HCT116 (cell line): ENCODE measurements around the gene SYNJ2. TPM values are rescaled to one million over a fixed set of nuclear protein-coding genes. Genes with fewer than 3 reads are reported as not detected.

Experiments used
- ATAC-seq: fragments of 200-7000 bp; cut with Tn5 transposase; 2 replicates; pipeline ENCODE4 v1.9.1; 2020; ENCODE audit warnings: mild to moderate bottlenecking, moderate library complexity
- BruUV-seq: library from RNA; stranded (reverse); fragments of 400-500 nt; replicated peaks from 2 replicates; lab custom pipeline; 2021; lab: Mats Ljungman, UMichigan
- CTCF ChIA-PET: fragments of 300-600 bp; sonication (Branson Sonifier 250); formaldehyde crosslinking; loops from one replicate; lab custom pipeline; 2021; ENCODE audit warnings: antibody characterized with exemption; lab: Charles Lee
- POLR2A ChIA-PET: fragments of 300-600, 350-600 bp; sonication (Branson Sonifier 250); formaldehyde crosslinking; loops from one replicate; lab custom pipeline; 2021; ENCODE audit warnings: antibody characterized with exemption; lab: Charles Lee
- RAD21 ChIA-PET, 2 experiments: fragments of 300-600 bp; sonication (Branson Sonifier 250); formaldehyde crosslinking; loops; one replicate each; lab custom pipeline; 2023; ENCODE audit warnings: low total read pairs in 2 of 2; ENCODE audit not compliant: uncharacterized antibody in 2 of 2, unreplicated experiment in 2 of 2, low non-redundant PET in 1 of 2; lab: Charles Lee
- DNase-seq: peaks from one replicate; pipeline ENCODE4 v3.0.0-alpha.2; 2010; ENCODE audit warnings: low read depth, low spot score
- H2AFZ ChIP-seq: fragments of 200-600 bp; shearing (Covaris generic), sonication (generic); 2 replicates; pipeline ENCODE4 v1.6.1; 2017; ENCODE audit warnings: low read depth, mixed run types, mixed read lengths, antibody characterized with exemption, low read length; ENCODE audit not compliant: poor library complexity, severe bottlenecking
- H3K27ac ChIP-seq: 2 replicates; pipeline ENCODE4 v1.5.1; 2012; ENCODE audit warnings: low read depth, low read length
- H3K27me3 ChIP-seq: fragments of 200-600 bp; sonication (generic); 2 replicates; pipeline ENCODE4 v1.6.1; 2016; ENCODE audit warnings: mixed run types, low read length, mixed read lengths; ENCODE audit not compliant: insufficient read depth
- H3K36me3 ChIP-seq, 2 experiments: fragments of 200-500 bp in 1 of 2; fragments of 200-600 bp in 1 of 2; sonication (Bioruptor generic) in 1 of 2; sonication (generic) in 1 of 2; 2 replicates each; pipeline versions ENCODE4 v1.5.1 to v1.6.1; 2014 to 2016; ENCODE audit warnings: low read length in 2 of 2, inconsistent platforms in 1 of 2, mixed read lengths in 1 of 2, mixed run types in 1 of 2; ENCODE audit not compliant: insufficient read depth in 2 of 2, control insufficient read depth in 1 of 2
- H3K4me1 ChIP-seq, 2 experiments: fragments of 200-600 bp in 1 of 2; sonication (generic) in 1 of 2; 2 replicates each; pipeline versions ENCODE4 v1.5.1 to v1.6.1; 2012 to 2017; ENCODE audit warnings: low read length in 2 of 2, inconsistent platforms in 1 of 2, mild to moderate bottlenecking in 1 of 2, mixed read lengths in 1 of 2, mixed run types in 1 of 2, moderate library complexity in 1 of 2; ENCODE audit not compliant: insufficient read depth in 2 of 2, control insufficient read depth in 1 of 2
- H3K4me2 ChIP-seq: fragments of 200-600 bp; sonication (generic); 2 replicates; pipeline ENCODE4 v1.6.1; 2017; ENCODE audit warnings: mixed run types, low read length, mixed read lengths
- H3K4me3 ChIP-seq, 2 experiments: fragments of 200-600 bp in 1 of 2; sonication (generic) in 1 of 2; replicated peaks in 1 of 2; 2 replicates each; pipeline ENCODE4 v1.5.1; 2011 to 2016; ENCODE audit warnings: low read length in 2 of 2, control low read depth in 1 of 2, low read depth in 1 of 2, mild to moderate bottlenecking in 1 of 2, mixed read lengths in 1 of 2, mixed run types in 1 of 2
- H3K79me2 ChIP-seq: fragments of 200-600 bp; sonication (generic); 2 replicates; pipeline ENCODE4 v1.6.1; 2017; ENCODE audit warnings: mild to moderate bottlenecking, mixed run types, low read length, moderate library complexity, mixed read lengths; ENCODE audit not compliant: insufficient read depth
- H3K9ac ChIP-seq: fragments of 200-600 bp; sonication (generic); 2 replicates; pipeline ENCODE4 v1.6.1; 2016; ENCODE audit warnings: low read length, mixed read lengths
- H3K9me2 ChIP-seq: fragments of 200-600 bp; sonication (generic), shearing (Covaris generic); 2 replicates; pipeline ENCODE4 v1.6.1; 2017; ENCODE audit warnings: mixed run types, mild to moderate bottlenecking, moderate library complexity; ENCODE audit not compliant: insufficient read depth
- H3K9me3 ChIP-seq, 2 experiments: fragments of 200-500 bp in 1 of 2; fragments of 200-600 bp in 1 of 2; sonication (Bioruptor generic) in 1 of 2; sonication (generic) in 1 of 2; 2 replicates each; pipeline ENCODE4 v1.6.1; 2014 to 2017; ENCODE audit warnings: low read length in 2 of 2, mixed read lengths in 2 of 2, inconsistent platforms in 1 of 2, low read depth in 1 of 2, mild to moderate bottlenecking in 1 of 2, mixed run types in 1 of 2, moderate library complexity in 1 of 2; ENCODE audit not compliant: control insufficient read depth in 1 of 2, insufficient read depth in 1 of 2
- H4K20me1 ChIP-seq: fragments of 200-600 bp; sonication (generic), shearing (Covaris generic); 2 replicates; pipeline ENCODE4 v1.6.1; 2017; ENCODE audit warnings: mixed run types, mild to moderate bottlenecking, moderate library complexity; ENCODE audit not compliant: insufficient read depth
- CEBPB ChIP-seq: IDR thresholded peaks from 2 replicates; pipeline ENCODE4 v1.6.1; 2012; ENCODE audit warnings: low read depth
- CTCF ChIP-seq, 3 experiments: fragments of 200-600 bp in 1 of 3; sonication (generic) in 1 of 3; IDR thresholded peaks in 2 of 3; conservative IDR thresholded peaks in 1 of 3; 2 replicates each; pipeline ENCODE4 v1.5.1; 2012 to 2017; ENCODE audit warnings: low read depth in 2 of 3, low read length in 2 of 3, antibody characterized with exemption in 1 of 3, borderline replicate concordance in 1 of 3, control low read depth in 1 of 3, mild to moderate bottlenecking in 1 of 3, mixed read lengths in 1 of 3, mixed run types in 1 of 3, moderate library complexity in 1 of 3; ENCODE audit not compliant: insufficient read depth in 1 of 3
- ELF1 ChIP-seq: IDR thresholded peaks from 2 replicates; pipeline ENCODE4 v1.6.1; 2012; ENCODE audit warnings: low read depth, borderline replicate concordance
- EZH2 ChIP-seq: fragments of 200-600 bp; sonication (generic); IDR thresholded peaks from 2 replicates; pipeline ENCODE4 v1.6.1; 2017; ENCODE audit warnings: antibody characterized with exemption, mixed run types
- POLR2A ChIP-seq: IDR thresholded peaks from 2 replicates; pipeline ENCODE4 v1.7.0; 2011; ENCODE audit warnings: borderline replicate concordance; ENCODE audit not compliant: insufficient read depth, insufficient read length; ENCODE audit errors: extremely low read depth
- POLR2AphosphoS5 ChIP-seq: IDR thresholded peaks from 2 replicates; pipeline ENCODE4 v1.6.1; 2011; ENCODE audit warnings: mild to moderate bottlenecking, low read depth, low read length, moderate library complexity
- RAD21 ChIP-seq: IDR thresholded peaks from 2 replicates; pipeline ENCODE4 v1.6.1; 2012; ENCODE audit warnings: low read depth, mild to moderate bottlenecking
- SIN3A ChIP-seq: IDR thresholded peaks from 2 replicates; pipeline ENCODE4 v1.6.1; 2012; ENCODE audit warnings: low read depth
- SRF ChIP-seq: IDR thresholded peaks from 2 replicates; pipeline ENCODE4 v1.6.1; 2012; ENCODE audit warnings: low read depth
- ZNF274 ChIP-seq: fragments of 200-500 bp; sonication (Bioruptor generic); IDR thresholded peaks from 2 replicates; pipeline ENCODE4 v1.6.1; 2014; ENCODE audit warnings: mild to moderate bottlenecking, low read depth, low read length, inconsistent platforms
- intact Hi-C: fragments of 100-400 bp; cut with micrococcal nuclease; formaldehyde crosslinking; loops from 2 replicates; pipeline ENCODE4 v1.10.0; 2022
- total RNA-seq: library from RNA; stranded (reverse); gene quantifications from one replicate; pipeline ENCODE4 v1.2.1, GENCODE V29; 2021; ENCODE audit not compliant: unreplicated experiment

SYNJ2 gene
- total RNA-seq, 1 experiment from 2014 or later: 23.9 TPM

DNA sequence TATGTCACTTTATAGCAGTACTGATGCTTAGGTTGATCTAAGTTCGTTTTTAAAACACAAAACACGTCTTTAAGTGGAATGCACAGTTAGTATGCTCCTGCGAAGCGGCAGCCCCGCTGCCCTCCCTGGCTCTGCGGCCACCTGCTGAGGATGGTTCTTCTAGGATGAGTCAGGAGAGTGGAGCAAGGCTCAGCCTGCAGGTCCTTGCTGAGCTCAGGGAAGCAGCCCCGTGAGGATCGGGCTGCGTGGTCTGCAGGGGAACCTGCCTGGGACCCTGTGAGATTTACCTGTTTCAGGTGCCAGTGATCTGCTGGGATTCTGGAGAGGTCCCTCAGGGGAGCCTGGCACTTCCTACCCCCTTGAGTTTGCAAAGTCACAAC is 57.5 kb downstream of the SYNJ2 start:
- H3K27me3 ChIP-seq: no peaks in the 10 kb centered on the region
- no peak overlapping the region for H2AFZ ChIP-seq
- CTCF ChIA-PET: interaction anchor here (2.7 kb wide), 1 partner anchor 13 kb away, joined by 13 read pairs; no protein-coding TSS in a partner anchor
- ATAC-seq: peak; percentile 51
- no peaks in the 10 kb centered on the region for H4K20me1 ChIP-seq
- DNase-seq: no peak
- peak overlapping the region; percentile 80 for H3K4me2 ChIP-seq
- H3K4me3 ChIP-seq: peak overlapping the region in 1 of 2 experiments; percentile 27; a peak in 1 of 4 replicates
- POLR2A ChIA-PET: interaction anchor here (1.2 kb wide), 1 partner anchor 18 kb away, joined by 3 read pairs; no protein-coding TSS in a partner anchor
- TF ChIP-seq ELF1 (no peak), ZNF274 (no peak), POLR2A (no peak), RAD21 (no peak), CTCF (IDR thresholded peaks at IDR 0.05 in 2 of 3, conservative IDR thresholded peaks at IDR 0.05 in 1 of 3; ENCODE audit: borderline replicate concordance in 1 of 3, insufficient read depth in 1 of 3, low read depth in 2 of 3, low read length in 2 of 3) (no peak), SIN3A (no peak), EZH2 (no peak), CEBPB (no peak), SRF (no peak), POLR2AphosphoS5 (no peak)
- no peaks in the 10 kb centered on the region for H3K9me3 ChIP-seq
- intact Hi-C loops: no loop called here
- H3K9me2 ChIP-seq: no peaks in the 10 kb centered on the region
- H3K4me1 ChIP-seq: peaks cover 59 to 65% of the 10 kb centered on the region in 2 experiments
- peak overlapping the region; percentile 41 for H3K9ac ChIP-seq
- no peaks in the 10 kb centered on the region; the same call in 1 of the 2 replicates for H3K79me2 ChIP-seq
- RAD21 ChIA-PET: no interaction called here
- peak overlapping the region; percentile 87 for H3K27ac ChIP-seq
- BruUV-seq: no TSS peak
- no peaks in the 10 kb centered on the region for H3K36me3 ChIP-seq
